GM21381 (cell line): ENCODE results near the gene SHBG.
"Not testable (repeated sequence)": the region's sequence is repeated elsewhere in the genome, so short reads cannot be mapped to it uniquely, and the experiment has no call there.

Experiments
- ATAC-seq: cut with Tn5 transposase; IDR thresholded peaks from one replicate; pipeline ENCODE4 v1.9.1; 2021; ENCODE audit warnings: mild to moderate bottlenecking, moderate library complexity; ENCODE audit not compliant: unreplicated experiment

Gene SHBG, protein sequence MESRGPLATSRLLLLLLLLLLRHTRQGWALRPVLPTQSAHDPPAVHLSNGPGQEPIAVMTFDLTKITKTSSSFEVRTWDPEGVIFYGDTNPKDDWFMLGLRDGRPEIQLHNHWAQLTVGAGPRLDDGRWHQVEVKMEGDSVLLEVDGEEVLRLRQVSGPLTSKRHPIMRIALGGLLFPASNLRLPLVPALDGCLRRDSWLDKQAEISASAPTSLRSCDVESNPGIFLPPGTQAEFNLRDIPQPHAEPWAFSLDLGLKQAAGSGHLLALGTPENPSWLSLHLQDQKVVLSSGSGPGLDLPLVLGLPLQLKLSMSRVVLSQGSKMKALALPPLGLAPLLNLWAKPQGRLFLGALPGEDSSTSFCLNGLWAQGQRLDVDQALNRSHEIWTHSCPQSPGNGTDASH

GRCh38 chr17:7629939-7630571, at the start of gene SHBG:
SHBG (plus strand) TSS chr17:7630135; CDS start chr17:7630173, 38 bp downstream.
- ATAC-seq: no peak

DNA sequence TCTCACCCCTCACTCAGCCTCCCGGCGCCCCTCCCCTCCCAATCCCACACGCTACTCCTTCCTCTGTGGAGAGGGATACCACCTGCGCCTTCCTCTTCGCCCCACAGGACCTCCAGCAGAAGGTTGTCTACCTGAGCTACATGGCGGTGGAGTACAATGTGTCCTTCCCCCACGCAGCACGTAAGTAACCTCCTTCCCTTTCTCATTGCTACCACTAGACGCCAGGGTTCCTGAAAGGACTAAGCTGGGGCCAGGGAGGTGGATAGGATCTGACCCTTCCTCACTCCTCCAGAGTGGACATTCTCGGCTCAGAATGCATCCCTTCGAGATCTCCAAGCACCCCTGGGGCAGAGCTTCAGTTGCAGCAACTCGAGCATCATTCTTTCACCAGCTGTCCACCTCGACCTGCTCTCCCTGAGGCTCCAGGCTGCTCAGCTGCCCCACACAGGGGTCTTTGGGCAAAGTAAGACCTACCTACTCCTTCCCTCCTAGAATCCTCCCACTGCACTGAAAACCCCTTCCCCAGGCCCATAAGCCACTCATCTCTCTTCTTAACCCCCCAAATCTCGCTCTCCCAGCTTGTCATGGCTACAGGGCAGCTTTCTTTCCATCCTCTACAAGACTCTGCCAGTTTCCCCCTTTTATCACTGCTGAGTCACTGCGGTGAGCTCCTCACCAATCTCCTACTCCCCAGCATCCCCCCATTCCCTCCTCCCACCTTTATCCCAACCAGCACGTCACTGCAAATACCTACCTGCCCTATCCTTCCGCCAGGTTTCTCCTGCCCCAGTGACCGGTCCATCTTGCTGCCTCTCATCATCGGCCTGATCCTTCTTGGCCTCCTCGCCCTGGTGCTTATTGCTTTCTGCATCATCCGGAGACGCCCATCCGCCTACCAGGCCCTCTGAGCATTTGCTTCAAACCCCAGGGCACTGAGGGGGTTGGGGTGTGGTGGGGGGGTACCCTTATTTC, 49.0 kb upstream of the SHBG start:
- ATAC-seq: no peak

- ATAC-seq: no peak
Measured at GRCh38 chr17:7582396-7583252, 47.3 kb upstream of the SHBG start.

DNA sequence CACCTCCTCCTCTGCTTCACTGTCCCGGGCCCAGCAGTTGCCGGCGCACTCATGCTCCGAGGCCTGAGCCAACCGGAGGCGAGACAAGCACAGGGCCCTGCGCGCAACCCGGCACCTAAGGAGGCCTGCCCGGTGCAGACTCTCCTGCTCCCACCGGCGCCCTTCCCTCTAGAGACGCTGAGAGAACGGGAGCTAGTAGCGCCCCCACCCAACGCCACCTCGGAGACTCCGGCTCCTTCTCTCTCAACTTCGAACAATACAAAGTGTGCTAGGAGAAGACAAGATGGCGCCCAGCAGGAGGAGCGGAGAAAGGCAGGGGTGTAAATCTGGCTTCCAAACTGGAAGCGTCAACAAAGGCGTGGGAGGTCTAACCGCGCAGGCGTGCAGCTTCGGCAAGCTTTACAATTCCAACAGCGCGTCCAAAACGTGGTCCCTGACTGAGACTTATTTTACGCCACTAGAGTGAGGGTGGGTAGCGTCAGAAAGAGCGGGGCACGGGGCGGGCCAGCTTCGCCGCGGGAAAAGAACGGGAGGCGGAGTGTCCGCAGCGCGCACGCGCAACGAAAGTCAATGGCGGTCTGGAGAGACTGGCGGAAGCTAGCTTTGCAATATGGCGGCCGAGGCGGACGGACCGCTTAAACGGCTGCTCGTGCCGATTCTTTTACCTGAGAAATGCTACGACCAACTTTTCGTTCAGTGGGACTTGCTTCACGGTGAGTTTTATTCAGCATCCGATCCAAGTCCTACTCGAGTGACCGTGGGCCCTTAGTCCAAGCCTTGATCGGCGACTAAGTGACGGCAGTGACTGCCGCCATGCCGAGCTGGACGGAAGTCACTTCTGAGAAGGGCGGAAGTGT, 46.5 kb upstream of the SHBG start, which contains the start of gene MPDU1:
MPDU1 (plus strand) TSS at position 600 of the 857 bp plus-strand sequence; CDS start at position 611, 11 bp downstream.
- peak; percentile 62 for ATAC-seq

DNA sequence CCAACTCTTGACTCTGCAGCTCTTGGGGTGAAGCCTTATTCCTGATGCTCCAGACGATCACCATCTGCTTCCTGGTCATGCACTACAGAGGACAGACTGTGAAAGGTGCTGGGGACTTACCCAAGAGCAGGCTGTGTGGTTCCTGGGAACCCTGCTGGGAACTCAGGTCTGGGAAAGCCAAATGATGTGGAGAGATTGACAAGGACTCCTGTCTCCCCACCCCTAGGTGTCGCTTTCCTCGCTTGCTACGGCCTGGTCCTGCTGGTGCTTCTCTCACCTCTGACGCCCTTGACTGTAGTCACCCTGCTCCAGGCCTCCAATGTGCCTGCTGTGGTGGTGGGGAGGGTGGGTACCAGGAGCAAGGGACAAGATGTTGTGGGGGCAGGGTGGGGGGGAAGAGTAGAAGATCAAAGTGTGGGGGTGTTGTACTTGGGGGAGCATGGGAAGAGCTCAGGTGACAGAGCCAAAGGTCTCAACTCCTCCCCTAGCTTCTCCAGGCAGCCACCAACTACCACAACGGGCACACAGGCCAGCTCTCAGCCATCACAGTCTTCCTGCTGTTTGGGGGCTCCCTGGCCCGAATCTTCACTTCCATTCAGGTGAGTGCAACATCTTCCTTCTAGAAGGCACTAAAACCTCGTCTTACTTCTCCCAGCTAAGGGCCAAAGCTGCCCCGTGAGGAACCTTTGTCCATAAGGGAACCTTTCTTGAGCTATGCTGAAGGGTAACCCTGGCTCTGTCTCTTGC, 43.1 kb upstream of the SHBG start:
- ATAC-seq: no peak

- no peak for ATAC-seq
Measured at GRCh38 chr17:7587420-7588151, 42.3 kb upstream of the SHBG start.

- no peak for ATAC-seq
Measured at GRCh38 chr17:7588553-7589203, 41.3 kb upstream of the SHBG start.

DNA sequence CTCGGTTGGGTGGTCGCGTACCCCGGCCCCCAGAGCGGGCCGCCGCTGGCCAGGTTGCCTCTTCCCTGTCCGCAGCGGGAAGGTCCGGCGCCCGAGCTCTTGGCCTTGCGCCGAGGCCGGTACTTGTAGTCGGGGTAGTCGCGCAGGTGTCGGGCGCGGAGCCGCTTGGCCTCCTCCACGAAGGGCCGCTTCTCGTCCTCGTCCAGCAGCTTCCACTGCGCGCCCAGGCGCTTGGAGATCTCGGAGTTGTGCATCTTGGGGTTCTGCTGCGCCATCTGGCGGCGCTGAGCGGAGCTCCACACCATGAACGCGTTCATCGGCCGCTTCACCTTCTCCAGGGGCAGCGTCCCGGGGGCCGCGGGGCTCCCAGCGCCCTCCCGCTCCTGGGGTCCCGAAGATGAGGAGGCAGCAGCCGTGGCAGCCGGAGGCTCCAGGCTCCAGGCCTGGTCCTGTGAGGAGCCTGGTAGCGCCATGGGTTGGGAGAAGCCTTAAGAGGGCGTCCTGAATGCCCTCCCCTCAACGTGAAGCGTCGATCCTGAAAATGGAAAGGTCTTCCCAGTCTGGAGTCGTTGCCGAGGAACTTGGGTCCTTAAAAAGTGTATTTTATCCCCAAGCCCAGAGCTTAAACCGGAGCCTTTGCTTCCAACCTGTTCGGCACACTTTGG, 40.6 kb upstream of the SHBG start:
- ATAC-seq: no peak

DNA sequence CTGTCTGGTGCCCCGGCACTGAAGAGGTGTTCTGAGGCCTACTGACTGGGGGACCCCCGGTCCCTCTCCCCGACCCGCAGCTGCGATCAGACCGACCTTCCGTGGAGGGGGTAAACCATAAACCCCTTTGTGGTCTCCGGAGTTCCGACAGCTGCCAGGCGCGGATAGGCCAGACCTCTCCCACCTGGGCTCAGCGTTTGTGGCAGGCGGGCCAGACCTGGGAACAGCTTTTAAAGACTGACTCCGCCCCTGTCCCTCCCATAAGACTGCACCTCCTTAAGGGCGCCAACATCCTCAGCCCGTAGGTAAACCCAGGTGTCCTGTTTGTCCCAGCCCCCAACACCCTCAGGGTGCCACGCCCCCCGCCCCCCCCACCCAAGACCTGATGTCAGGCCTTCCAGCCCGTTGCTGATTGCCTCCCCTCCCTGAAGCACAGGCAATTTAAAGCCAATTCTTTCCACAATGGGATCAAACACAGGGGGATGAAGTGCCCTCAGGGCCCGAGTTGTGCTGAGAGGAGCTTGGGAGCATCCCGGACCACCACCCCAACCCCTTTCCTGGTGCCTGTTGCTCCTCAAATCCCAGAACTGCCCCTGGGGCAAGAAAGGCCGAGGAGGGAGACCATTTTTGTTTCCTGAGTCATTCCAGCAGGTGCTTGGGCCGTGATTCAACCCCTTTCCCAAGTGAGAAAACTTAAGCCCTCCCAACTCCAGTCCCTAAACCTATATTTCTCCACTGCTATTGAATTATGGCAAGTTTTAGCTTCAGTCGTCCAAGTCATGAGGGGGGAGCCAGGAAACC, 39.8 kb upstream of the SHBG start, which contains the start of gene SOX15:
SOX15 (minus strand) TSS at position 204 of the 801 bp plus-strand sequence. CDS start 418 bp downstream, outside the sequence.
- no peak for ATAC-seq

- no peak for ATAC-seq
Measured at GRCh38 chr17:7590743-7591142, 39.2 kb upstream of the SHBG start.

GRCh38 chr17:7591596-7591995, 38.3 kb upstream of the SHBG start:
- ATAC-seq: no peak

GRCh38 chr17:7592422-7593021, 37.4 kb upstream of the SHBG start:
- no peak for ATAC-seq

GRCh38 chr17:7593296-7593695, 36.6 kb upstream of the SHBG start:
- no peak for ATAC-seq

- not testable (repeated sequence) for ATAC-seq
Measured at GRCh38 chr17:7597561-7597960, 32.4 kb upstream of the SHBG start.

DNA sequence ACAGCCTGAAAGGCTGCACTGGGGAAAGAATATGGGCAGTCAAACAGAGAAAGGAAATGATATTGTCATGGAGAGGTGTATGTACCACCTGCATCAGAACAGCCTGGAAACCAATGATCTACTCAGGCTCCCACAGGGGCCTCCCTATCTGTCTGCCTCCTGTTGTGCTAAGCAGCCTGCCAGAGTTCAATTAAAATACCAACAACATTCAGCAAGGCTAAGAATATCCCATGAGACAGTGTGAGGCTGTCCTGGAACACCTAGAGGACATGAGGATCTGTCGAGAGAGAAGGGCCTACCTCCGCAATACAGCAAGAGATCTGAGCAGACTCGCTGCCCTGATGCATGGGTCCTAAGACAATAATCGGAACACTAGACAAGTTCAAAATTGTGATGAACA, 23.7 kb upstream of the SHBG start:
- no peak for ATAC-seq
